HepG2 (cell line): ENCODE data around the gene MPST. TPM values are rescaled to one million over a fixed set of nuclear protein-coding genes. Genes with fewer than 3 reads are reported as not detected.

Experiments
- ARID4A ChIP-seq: sonication (generic); formaldehyde crosslinking; IDR thresholded peaks from 2 replicates; pipeline ENCODE4 v1.5.0; 2020; ENCODE audit warnings: mild to moderate bottlenecking, missing genetic modification reagents, borderline replicate concordance
- BATF2 ChIP-seq: sonication (generic); formaldehyde crosslinking; IDR thresholded peaks from 2 replicates; pipeline ENCODE4 v1.8.0; 2022; ENCODE audit warnings: mild to moderate bottlenecking, missing genetic modification reagents, moderate library complexity
- CENPX ChIP-seq: sonication (generic); formaldehyde crosslinking; IDR thresholded peaks from 2 replicates; pipeline ENCODE4 v1.9.0; 2021; ENCODE audit warnings: mild to moderate bottlenecking, missing genetic modification reagents, moderate library complexity
- IRF1 ChIP-seq: sonication (generic); formaldehyde crosslinking; IDR thresholded peaks from 2 replicates; pipeline ENCODE4 v1.4.0; 2020; ENCODE audit warnings: low read depth, mild to moderate bottlenecking, missing genetic modification reagents
- MATR3 ChIP-seq: sonication (generic); formaldehyde crosslinking; IDR thresholded peaks from 2 replicates; pipeline ENCODE4 v1.4.0; 2020; ENCODE audit warnings: missing genetic modification reagents
- MLLT10 ChIP-seq: sonication (generic); formaldehyde crosslinking; IDR thresholded peaks from 2 replicates; pipeline ENCODE4 v1.4.0; 2020; ENCODE audit warnings: missing genetic modification reagents
- MXD1 ChIP-seq: sonication (generic); formaldehyde crosslinking; IDR thresholded peaks from 2 replicates; pipeline ENCODE4 v1.4.0; 2020; ENCODE audit warnings: mild to moderate bottlenecking, missing genetic modification reagents
- MYC ChIP-seq: sonication (generic); formaldehyde crosslinking; IDR thresholded peaks from 2 replicates; pipeline ENCODE4 v1.9.0; 2021; ENCODE audit warnings: missing genetic modification reagents, borderline replicate concordance
- NFKB2 ChIP-seq: sonication (generic); formaldehyde crosslinking; IDR thresholded peaks from 2 replicates; pipeline ENCODE4 v1.4.0; 2020; ENCODE audit warnings: missing genetic modification reagents, borderline replicate concordance
- PCBP1 ChIP-seq: fragments of 200-400 bp; formaldehyde crosslinking; IDR thresholded peaks from 2 replicates; pipeline ENCODE4 v1.6.1; 2017; ENCODE audit warnings: mild to moderate bottlenecking, low read depth, low read length, borderline replicate concordance
- SNRNP70 ChIP-seq: fragments of 200-400 bp; formaldehyde crosslinking; IDR thresholded peaks from 2 replicates; pipeline ENCODE4 v1.6.1; 2017; ENCODE audit warnings: mild to moderate bottlenecking, low read depth, low read length, moderate library complexity
- ZBTB3 ChIP-seq: sonication (generic); formaldehyde crosslinking; IDR thresholded peaks from 2 replicates; pipeline ENCODE4 v1.4.0; 2020; ENCODE audit warnings: low read depth, mild to moderate bottlenecking, moderate library complexity, missing genetic modification reagents, borderline replicate concordance
- ZNF564 ChIP-seq: sonication (generic); formaldehyde crosslinking; IDR thresholded peaks from 2 replicates; pipeline ENCODE4 v1.8.1; 2023; ENCODE audit warnings: mild to moderate bottlenecking, missing genetic modification reagents
- ZNF567 ChIP-seq: sonication (generic); formaldehyde crosslinking; IDR thresholded peaks from 2 replicates; pipeline ENCODE4 v1.8.1; 2023; ENCODE audit warnings: mild to moderate bottlenecking, missing genetic modification reagents, borderline replicate concordance
- ZNF589 ChIP-seq: sonication (generic); formaldehyde crosslinking; conservative IDR thresholded peaks from 2 replicates; pipeline ENCODE4 v1.8.0; 2022; ENCODE audit warnings: mild to moderate bottlenecking, moderate library complexity, missing genetic modification reagents
- ZNF687 ChIP-seq: sonication (generic); formaldehyde crosslinking; IDR thresholded peaks from 2 replicates; pipeline ENCODE4 v1.5.1; 2020; ENCODE audit warnings: mild to moderate bottlenecking, missing genetic modification reagents, moderate library complexity
- polyA plus RNA-seq, 8 experiments: library from polyadenylated mRNA; depleted of rRNA in 3 of 8; stranded (reverse) in 7 of 8; unstranded in 1 of 8; fragments of >200 nt; fragmentation: Illumina TruSeq in 4 of 8; extraction: Trizol in 4 of 8; gene quantifications; 2 replicates each; pipeline versions ENCODE4 v1.2.1 to v1.2.3, GENCODE V29; 2011 to 2016; ENCODE audit warnings: low read depth in 4 of 8, missing spikeins in 1 of 8, mixed read lengths in 1 of 8; ENCODE audit not compliant: insufficient read depth in 1 of 8
- total RNA-seq, 5 experiments: library from RNA; depleted of rRNA; stranded (reverse); fragments of >200 nt; fragmentation: Illumina TruSeq; extraction: Trizol; gene quantifications; 2 replicates each; pipeline ENCODE4 v1.2.3, GENCODE V29; 2016; ENCODE audit warnings: low read depth in 1 of 5

The MPST gene
- total and polyA plus RNA-seq, 2 of the 13 experiments (the other 11 are each of a cell fraction or from before 2014, with no cell fraction given) = 133 to 141 TPM

- TF ChIP-seq ZNF589 (CRISPR knock-in tag) (no peak), MATR3 (no peak), MLLT10 (CRISPR knock-in tag) (no peak), ZNF687 (peak; percentile 92), ZBTB3 (CRISPR knock-in tag) (no peak), IRF1 (no peak), ZNF567 (CRISPR knock-in tag) (no peak), BATF2 (CRISPR knock-in tag) (no peak), PCBP1 (no peak), ZNF564 (no peak), MXD1 (CRISPR knock-in tag) (peak; percentile 44; the same call in 1 of the 2 replicates), NFKB2 (CRISPR knock-in tag) (peak; percentile 67; the same call in 1 of the 2 replicates), ARID4A (0 out of 2 replicates have a peak, but pooled peaks have one; percentile 4), MYC (CRISPR knock-in tag) (no peak), SNRNP70 (no peak), CENPX (CRISPR knock-in tag) (no peak)
Observed at GRCh38 chr22:37022483-37023337, 3.2 kb downstream of the MPST start (continued).
